GDM1 (cell line): ENCODE results near the gene GPATCH2L.

ENCODE experiments used
- DNase-seq: peaks from one replicate; lab custom pipeline; 2025; lab: John Stamatoyannopoulos, UW

GPATCH2L gene

GRCh38 chr14:76257111-76257803 lies 105.5 kb downstream of the GPATCH2L start:
- DNase-seq, result no peak

- no peak for DNase-seq
These were observed 106.2 kb downstream of the GPATCH2L start for GRCh38 chr14:76257842-76258397.

GRCh38 chr14:76259029-76259735 lies 107.5 kb downstream of the GPATCH2L start:
- DNase-seq, result no peak

GRCh38 chr14:76260749-76261148 lies 109.0 kb downstream of the GPATCH2L start:
- DNase-seq, result no peak

GRCh38 chr14:76261371-76261811 lies 109.7 kb downstream of the GPATCH2L start:
- DNase-seq, result no peak

GRCh38 chr14:76262641-76263040 lies 110.9 kb downstream of the GPATCH2L start:
- DNase-seq, result no peak
